ENCODE results near the gene TFAP2A. TPM values are rescaled to one million over a fixed set of nuclear protein-coding genes. Genes with fewer than 3 reads are reported as not detected.

TFAP2A gene
- total RNA-seq, 1 donor from 2014 or later, result 0.21 TPM

GRCh38 chr6:10383331-10384090, 31.4 kb downstream of the TFAP2A start:
- Histone ChIP-seq H3K4me1 (peaks cover 3% of the 10 kb centered on the region in 2 donors), H3K27me3 (peaks cover 32% of the 10 kb centered on the region), H3K4me3 (peak overlapping the region in 1 of 2 donors; percentile 6), H3K9me3 (no peaks in the 10 kb centered on the region), H3K27ac (no peak overlapping the region), H3K36me3 (no peaks in the 10 kb centered on the region)
- intact Hi-C loops (cut with DNase I), result no loop called here
- TF ChIP-seq CTCF (IDR thresholded peaks at IDR 0.05), result no peak
- DNase-seq (ENCODE audit: low spot score in 2 of 2), result no peak

GRCh38 chr6:10382728-10383330, 32.0 kb downstream of the TFAP2A start:
- Histone ChIP-seq H3K4me1 (peaks cover 3% of the 10 kb centered on the region in 2 donors), H3K9me3 (no peaks in the 10 kb centered on the region), H3K4me3 (no peak overlapping the region), H3K27me3 (peaks cover 32% of the 10 kb centered on the region), H3K27ac (no peak overlapping the region), H3K36me3 (no peaks in the 10 kb centered on the region)
- no peak for TF ChIP-seq CTCF (IDR thresholded peaks at IDR 0.05)
- intact Hi-C loops (cut with DNase I), result no loop called here
- DNase-seq (ENCODE audit: low spot score in 2 of 2), result no peak

GRCh38 chr6:10382322-10382721, 32.6 kb downstream of the TFAP2A start:
- H3K27ac ChIP-seq, result no peak overlapping the region
- no peaks in the 10 kb centered on the region for H3K36me3 ChIP-seq
- TF ChIP-seq CTCF (IDR thresholded peaks at IDR 0.05), result no peak
- H3K9me3 ChIP-seq, result no peaks in the 10 kb centered on the region
- intact Hi-C loops (cut with DNase I), result no loop called here
- H3K27me3 ChIP-seq, result peaks cover 32% of the 10 kb centered on the region
- DNase-seq (ENCODE audit: low spot score in 2 of 2), result no peak
- H3K4me1 ChIP-seq, result peaks cover 3% of the 10 kb centered on the region in 2 donors
- H3K4me3 ChIP-seq, result no peak overlapping the region

GRCh38 chr6:10381830-10382208, 33.1 kb downstream of the TFAP2A start:
- Histone ChIP-seq H3K36me3 (no peaks in the 10 kb centered on the region), H3K4me3 (no peak overlapping the region), H3K9me3 (no peaks in the 10 kb centered on the region), H3K27ac (no peak overlapping the region), H3K27me3 (peaks cover 32% of the 10 kb centered on the region), H3K4me1 (peaks cover 3% of the 10 kb centered on the region in 2 donors)
- no peak for DNase-seq (ENCODE audit: low spot score in 2 of 2)
- TF ChIP-seq CTCF (IDR thresholded peaks at IDR 0.05), result no peak
- intact Hi-C loops (cut with DNase I), result no loop called here

- H3K27ac ChIP-seq, result no peak overlapping the region
- intact Hi-C loops (cut with DNase I), result no loop called here
- no peak for DNase-seq (ENCODE audit: low spot score in 2 of 2)
- peaks cover 32% of the 10 kb centered on the region for H3K27me3 ChIP-seq
- no peaks in the 10 kb centered on the region for H3K36me3 ChIP-seq
- no peak overlapping the region for H3K4me3 ChIP-seq
- H3K9me3 ChIP-seq, result no peaks in the 10 kb centered on the region
- peaks cover 3% of the 10 kb centered on the region in 2 donors for H3K4me1 ChIP-seq
- no peak for TF ChIP-seq CTCF (IDR thresholded peaks at IDR 0.05)
Observed at GRCh38 chr6:10381133-10381829, 33.6 kb downstream of the TFAP2A start.
